ENCODE measurements around the gene ZW10. TPM values are rescaled to one million over a fixed set of nuclear protein-coding genes. Genes with fewer than 3 reads are reported as not detected.

The ZW10 gene
- polyA plus RNA-seq (2013, experiment 1 of 2), result 10.7 TPM
- polyA plus RNA-seq (2013, experiment 2 of 2), result 10.8 TPM

DNA sequence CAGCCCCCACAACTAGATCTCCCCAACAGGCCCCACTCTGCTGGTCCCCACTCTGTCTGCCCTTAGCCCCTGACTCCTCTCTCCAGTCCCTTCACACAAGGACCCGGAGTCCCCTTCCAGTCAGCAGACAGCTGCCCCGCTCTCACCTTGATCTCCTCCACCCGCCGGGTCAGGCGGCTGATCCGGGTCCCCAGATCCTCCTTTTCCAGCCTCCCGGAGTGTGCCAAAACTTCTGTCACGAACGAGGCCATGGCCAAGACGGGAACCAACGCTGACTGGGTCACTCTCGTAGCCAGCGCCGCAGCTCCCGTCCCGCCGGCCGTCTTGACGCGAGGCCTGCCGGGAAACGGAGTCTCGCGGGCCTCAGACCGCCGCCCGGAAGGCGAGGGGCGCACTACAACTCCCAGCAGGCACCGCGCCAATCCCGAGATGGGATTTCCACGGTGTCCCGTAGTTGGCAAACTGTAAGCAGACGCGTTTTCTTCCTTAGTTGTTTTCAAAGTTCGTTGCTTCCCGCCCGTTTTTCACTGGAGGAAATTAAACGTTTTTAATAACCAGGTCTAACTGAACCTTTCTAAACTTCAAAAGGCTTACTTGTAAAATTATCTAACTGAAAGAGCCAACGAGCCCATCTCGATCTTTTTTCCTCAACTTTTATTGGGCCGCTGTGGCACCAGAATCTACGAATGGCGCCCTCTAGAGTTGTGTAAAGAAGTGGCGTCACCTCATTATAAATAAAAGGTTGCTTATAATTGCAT lies at the start of gene ZW10:
Gene ZW10, minus strand, starts transcription at position 277 of the 758 bp plus-strand sequence. Its CDS starts 26 bp downstream, at position 251.
- Histone ChIP-seq H2BK120ac (ENCODE audit: low read depth, low read length) (no peak within 1 kb of the TSS), H2BK5ac (ENCODE audit: low read length) (no peak within 1 kb of the TSS), H3K9me3 (replicated peaks in 1 of 2; ENCODE audit: control insufficient read depth in 2 of 2, insufficient read depth in 1 of 2, low read depth in 1 of 2, low read length in 2 of 2) (no peaks in the 10 kb centered on the region), H3K23ac (ENCODE audit: low read depth, low read length, poor library complexity) (no peak within 1 kb of the TSS), H4K8ac (ENCODE audit: low read depth, low read length) (no peak within 1 kb of the TSS), H3K4me2 (ENCODE audit: insufficient read depth, low read length, poor library complexity, severe bottlenecking) (peak within 1 kb of the TSS; percentile 68), H3K79me1 (ENCODE audit: low read depth, low read length) (peaks cover 5% of the 10 kb centered on the region), H3K27ac (replicated peaks; ENCODE audit: low read length) (no peak within 1 kb of the TSS), H3K4ac (ENCODE audit: low read length) (no peak within 1 kb of the TSS), H3K4me3 (ENCODE audit: low read length in 2 of 2) (peak within 1 kb of the TSS; percentile 93 to 99), H2AK5ac (ENCODE audit: low read depth, low read length) (no peak within 1 kb of the TSS), H2BK15ac (ENCODE audit: low read length) (no peak within 1 kb of the TSS), H4K91ac (ENCODE audit: low read depth, low read length, poor library complexity) (no peak within 1 kb of the TSS), H3K14ac (ENCODE audit: low read length) (no peak within 1 kb of the TSS), H3K4me1 (ENCODE audit: control insufficient read depth in 2 of 2, insufficient read depth in 1 of 2, low read depth in 1 of 2, low read length in 2 of 2) (peaks cover 0 to 8% of the 10 kb centered on the region in 2 donors), H2BK12ac (ENCODE audit: low read length) (no peak within 1 kb of the TSS), H3K27me3 (ENCODE audit: control insufficient read depth in 3 of 3, insufficient read depth in 3 of 3, low read depth in 1 of 3, low read length in 3 of 3) (peaks cover 0 to 11% (median 0%) of the 10 kb centered on the region in 3 experiments), H3K18ac (ENCODE audit: low read length) (peak within 1 kb of the TSS; percentile 76), H2AFZ (ENCODE audit: low read length) (peak within 1 kb of the TSS; percentile 96), H3K9ac (ENCODE audit: low read depth, low read length, poor library complexity) (peak within 1 kb of the TSS; percentile 94), H3K36me3 (replicated peaks in 1 of 2; ENCODE audit: control insufficient read depth in 2 of 2, insufficient read depth in 2 of 2, low read length in 2 of 2) (peaks cover 6 to 34% of the 10 kb centered on the region in 2 donors)
- DNase-seq (ENCODE audit: low spot score), result peak; percentile 90
- no CpG with 5 or more reads among the region's 46 CpGs for WGBS, 2 donors (ENCODE audit: extremely low coverage in 2 of 2, insufficient read length in 2 of 2, insufficient replicate concordance in 1 of 2)

DNA sequence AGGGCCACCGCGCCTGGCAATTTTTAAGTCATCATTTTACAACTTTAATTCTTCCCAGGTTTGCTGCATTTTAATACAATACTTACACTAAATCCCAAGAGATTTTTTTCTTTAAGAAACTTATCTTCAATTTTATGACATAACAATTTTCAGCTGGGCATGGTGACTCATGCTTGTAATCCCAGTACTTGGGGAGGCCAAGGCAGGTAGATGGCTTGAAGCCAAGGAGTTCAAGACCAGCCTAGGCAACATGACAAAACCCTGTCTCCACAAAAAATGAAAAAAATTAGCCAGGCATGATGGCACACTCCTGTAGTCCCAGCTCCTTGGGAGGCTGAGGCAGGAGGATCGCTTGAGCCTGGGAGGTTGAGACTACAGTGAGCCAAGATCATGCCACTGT lies 44.9 kb upstream of the ZW10 start:
- Histone ChIP-seq H3K79me1 (ENCODE audit: low read depth, low read length) (no peaks in the 10 kb centered on the region), H2AFZ (ENCODE audit: low read length) (no peak overlapping the region), H3K18ac (ENCODE audit: low read length) (no peak overlapping the region), H3K23ac (ENCODE audit: low read depth, low read length, poor library complexity) (no peak overlapping the region), H3K27me3 (ENCODE audit: control insufficient read depth in 3 of 3, insufficient read depth in 3 of 3, low read depth in 1 of 3, low read length in 3 of 3) (no peaks in the 10 kb centered on the region), H3K9me3 (replicated peaks in 1 of 2; ENCODE audit: control insufficient read depth in 2 of 2, insufficient read depth in 1 of 2, low read depth in 1 of 2, low read length in 2 of 2) (peaks cover 0 to 6% of the 10 kb centered on the region in 2 donors), H3K14ac (ENCODE audit: low read length) (no peak overlapping the region), H3K4me3 (ENCODE audit: low read length in 2 of 2) (no peak overlapping the region), H4K91ac (ENCODE audit: low read depth, low read length, poor library complexity) (no peak overlapping the region), H3K4me2 (ENCODE audit: insufficient read depth, low read length, poor library complexity, severe bottlenecking) (no peak overlapping the region), H2BK12ac (ENCODE audit: low read length) (no peak overlapping the region), H2AK5ac (ENCODE audit: low read depth, low read length) (no peak overlapping the region), H2BK120ac (ENCODE audit: low read depth, low read length) (no peak overlapping the region), H3K4me1 (ENCODE audit: control insufficient read depth in 2 of 2, insufficient read depth in 1 of 2, low read depth in 1 of 2, low read length in 2 of 2) (peaks cover 5 to 10% of the 10 kb centered on the region in 2 donors), H4K8ac (ENCODE audit: low read depth, low read length) (no peak overlapping the region), H3K9ac (ENCODE audit: low read depth, low read length, poor library complexity) (no peak overlapping the region), H2BK15ac (ENCODE audit: low read length) (no peak overlapping the region), H3K36me3 (replicated peaks in 1 of 2; ENCODE audit: control insufficient read depth in 2 of 2, insufficient read depth in 2 of 2, low read length in 2 of 2) (peaks cover 8 to 76% of the 10 kb centered on the region in 2 donors), H2BK5ac (ENCODE audit: low read length) (no peak overlapping the region), H3K27ac (replicated peaks; ENCODE audit: low read length) (no peak overlapping the region), H3K4ac (ENCODE audit: low read length) (no peak overlapping the region)
- no peak for DNase-seq (ENCODE audit: low spot score)
- no CpG with 5 or more reads among the region's 3 CpGs for WGBS, 2 donors (ENCODE audit: extremely low coverage in 2 of 2, insufficient read length in 2 of 2, insufficient replicate concordance in 1 of 2)

GRCh38 chr11:113817626-113818025 lies 44.1 kb upstream of the ZW10 start:
- Histone ChIP-seq H4K91ac (ENCODE audit: low read depth, low read length, poor library complexity) (no peak overlapping the region), H2BK5ac (ENCODE audit: low read length) (no peak overlapping the region), H2BK120ac (ENCODE audit: low read depth, low read length) (no peak overlapping the region), H2AK5ac (ENCODE audit: low read depth, low read length) (no peak overlapping the region), H2AFZ (ENCODE audit: low read length) (no peak overlapping the region), H3K9ac (ENCODE audit: low read depth, low read length, poor library complexity) (no peak overlapping the region), H3K4ac (ENCODE audit: low read length) (no peak overlapping the region), H3K14ac (ENCODE audit: low read length) (no peak overlapping the region), H4K8ac (ENCODE audit: low read depth, low read length) (no peak overlapping the region), H2BK12ac (ENCODE audit: low read length) (no peak overlapping the region), H3K9me3 (replicated peaks in 1 of 2; ENCODE audit: control insufficient read depth in 2 of 2, insufficient read depth in 1 of 2, low read depth in 1 of 2, low read length in 2 of 2) (peaks cover 0 to 6% of the 10 kb centered on the region in 2 donors), H3K27me3 (ENCODE audit: control insufficient read depth in 3 of 3, insufficient read depth in 3 of 3, low read depth in 1 of 3, low read length in 3 of 3) (no peaks in the 10 kb centered on the region), H3K23ac (ENCODE audit: low read depth, low read length, poor library complexity) (no peak overlapping the region), H3K27ac (replicated peaks; ENCODE audit: low read length) (no peak overlapping the region), H3K18ac (ENCODE audit: low read length) (no peak overlapping the region), H3K4me2 (ENCODE audit: insufficient read depth, low read length, poor library complexity, severe bottlenecking) (no peak overlapping the region), H3K79me1 (ENCODE audit: low read depth, low read length) (no peaks in the 10 kb centered on the region), H3K36me3 (replicated peaks in 1 of 2; ENCODE audit: control insufficient read depth in 2 of 2, insufficient read depth in 2 of 2, low read length in 2 of 2) (peaks cover 8 to 76% of the 10 kb centered on the region in 2 donors), H3K4me3 (ENCODE audit: low read length in 2 of 2) (no peak overlapping the region), H2BK15ac (ENCODE audit: low read length) (no peak overlapping the region), H3K4me1 (ENCODE audit: control insufficient read depth in 2 of 2, insufficient read depth in 1 of 2, low read depth in 1 of 2, low read length in 2 of 2) (peaks cover 7 to 11% of the 10 kb centered on the region in 2 donors)
- no CpG with 5 or more reads among the region's 6 CpGs for WGBS, 2 donors (ENCODE audit: extremely low coverage in 2 of 2, insufficient read length in 2 of 2, insufficient replicate concordance in 1 of 2)
- no peak for DNase-seq (ENCODE audit: low spot score)

DNA sequence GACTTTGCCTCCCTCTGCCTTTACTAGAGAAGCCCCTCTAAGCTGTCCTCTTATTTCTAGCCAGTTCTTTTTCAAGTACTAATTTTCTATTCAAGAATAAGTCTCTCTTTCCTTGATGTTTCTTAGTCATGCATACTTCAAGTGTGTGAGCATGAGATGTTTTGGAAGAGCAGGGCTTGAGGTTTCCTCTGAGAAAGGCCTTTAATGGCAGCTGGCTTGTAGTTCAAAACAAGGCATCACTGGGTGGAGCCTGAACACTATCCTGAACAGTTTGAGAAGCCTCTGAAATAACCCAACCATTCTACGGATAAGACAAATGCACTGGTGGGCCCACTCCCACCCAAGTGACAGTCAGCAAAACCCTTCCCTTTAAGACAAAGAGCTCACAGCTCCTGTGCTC lies 43.7 kb upstream of the ZW10 start:
- Histone ChIP-seq H3K4me1 (ENCODE audit: control insufficient read depth in 2 of 2, insufficient read depth in 1 of 2, low read depth in 1 of 2, low read length in 2 of 2) (peaks cover 9 to 11% of the 10 kb centered on the region in 2 donors), H3K27me3 (ENCODE audit: control insufficient read depth in 3 of 3, insufficient read depth in 3 of 3, low read depth in 1 of 3, low read length in 3 of 3) (no peaks in the 10 kb centered on the region), H3K18ac (ENCODE audit: low read length) (no peak overlapping the region), H3K9me3 (replicated peaks in 1 of 2; ENCODE audit: control insufficient read depth in 2 of 2, insufficient read depth in 1 of 2, low read depth in 1 of 2, low read length in 2 of 2) (peaks cover 0 to 6% of the 10 kb centered on the region in 2 donors), H2BK120ac (ENCODE audit: low read depth, low read length) (no peak overlapping the region), H2BK5ac (ENCODE audit: low read length) (no peak overlapping the region), H3K4me3 (ENCODE audit: low read length in 2 of 2) (no peak overlapping the region), H4K91ac (ENCODE audit: low read depth, low read length, poor library complexity) (no peak overlapping the region), H4K8ac (ENCODE audit: low read depth, low read length) (no peak overlapping the region), H2BK12ac (ENCODE audit: low read length) (no peak overlapping the region), H3K36me3 (replicated peaks in 1 of 2; ENCODE audit: control insufficient read depth in 2 of 2, insufficient read depth in 2 of 2, low read length in 2 of 2) (peaks cover 8 to 76% of the 10 kb centered on the region in 2 donors), H2AFZ (ENCODE audit: low read length) (no peak overlapping the region), H3K14ac (ENCODE audit: low read length) (no peak overlapping the region), H2BK15ac (ENCODE audit: low read length) (no peak overlapping the region), H3K79me1 (ENCODE audit: low read depth, low read length) (no peaks in the 10 kb centered on the region), H3K27ac (replicated peaks; ENCODE audit: low read length) (no peak overlapping the region), H3K4me2 (ENCODE audit: insufficient read depth, low read length, poor library complexity, severe bottlenecking) (no peak overlapping the region), H3K23ac (ENCODE audit: low read depth, low read length, poor library complexity) (no peak overlapping the region), H3K4ac (ENCODE audit: low read length) (no peak overlapping the region), H2AK5ac (ENCODE audit: low read depth, low read length) (no peak overlapping the region), H3K9ac (ENCODE audit: low read depth, low read length, poor library complexity) (no peak overlapping the region)
- no CpG with 5 or more reads among the region's 1 CpG for WGBS, 2 donors (ENCODE audit: extremely low coverage in 2 of 2, insufficient read length in 2 of 2, insufficient replicate concordance in 1 of 2)
- DNase-seq (ENCODE audit: low spot score), result no peak

Data from neuronal stem cell (in vitro differentiated cells).